ENCODE measurements around the gene DGCR8.

Gene DGCR8

GRCh38 chr22:20061481-20061861 is 18.6 kb upstream of the DGCR8 start:
- H3K4me2 ChIP-seq (ENCODE audit: low read length): no peak overlapping the region
- no peak overlapping the region for H3K9ac ChIP-seq (ENCODE audit: low read length)
- peaks cover 28 to 36% of the 10 kb centered on the region in 2 experiments for H3K36me3 ChIP-seq (ENCODE audit: control insufficient read depth in 1 of 2, insufficient read depth in 2 of 2, low read length in 2 of 2)
- no peak overlapping the region for H2BK12ac ChIP-seq (ENCODE audit: low read length)
- H3K9me3 ChIP-seq (ENCODE audit: insufficient read depth, low read depth, low read length): peaks cover 3% of the 10 kb centered on the region
- H3K27me3 ChIP-seq (ENCODE audit: insufficient read depth, low read length): no peaks in the 10 kb centered on the region
- H3K27ac ChIP-seq (ENCODE audit: low read depth, low read length): no peak overlapping the region
- no peaks in the 10 kb centered on the region for H3K79me2 ChIP-seq (ENCODE audit: control insufficient read depth, insufficient read depth, low read length, poor library complexity)
- no peak overlapping the region for H2BK5ac ChIP-seq (ENCODE audit: low read depth, low read length, poor library complexity)
- no peak overlapping the region for H3K4ac ChIP-seq (ENCODE audit: low read depth, low read length)
- no peak overlapping the region for H2AK5ac ChIP-seq (ENCODE audit: low read length)
- H4K8ac ChIP-seq (ENCODE audit: low read depth, low read length): no peak overlapping the region
- no peak for DNase-seq
- H2BK120ac ChIP-seq (ENCODE audit: insufficient read depth, low read length, poor library complexity): no peak overlapping the region
- no CpG with 5 or more reads among the region's 11 CpGs for WGBS (ENCODE audit: extremely low coverage, insufficient coverage, insufficient read length)
- no peaks in the 10 kb centered on the region for H3K79me1 ChIP-seq (ENCODE audit: low read length)
- H4K12ac ChIP-seq (ENCODE audit: low read depth, low read length): no peak overlapping the region
- no peak overlapping the region for H4K91ac ChIP-seq (ENCODE audit: low read depth, low read length)
- no peak overlapping the region for H3K18ac ChIP-seq (ENCODE audit: low read length)
- H3K14ac ChIP-seq (ENCODE audit: low read length): no peak overlapping the region
- H3K23ac ChIP-seq (ENCODE audit: low read length): no peak overlapping the region
- H3K4me1 ChIP-seq (ENCODE audit: control insufficient read depth in 1 of 2, insufficient read depth in 2 of 2, low read length in 2 of 2): peaks cover 4% of the 10 kb centered on the region in 2 experiments
- H3K4me3 ChIP-seq (ENCODE audit: low read depth, low read length): no peak overlapping the region
- H2AFZ ChIP-seq (ENCODE audit: insufficient read depth, low read length, poor library complexity): no peak overlapping the region

- no peak overlapping the region for H2AFZ ChIP-seq (ENCODE audit: insufficient read depth, low read length, poor library complexity)
- no peak overlapping the region for H3K4me2 ChIP-seq (ENCODE audit: low read length)
- H3K79me1 ChIP-seq (ENCODE audit: low read length): no peaks in the 10 kb centered on the region
Observed at GRCh38 chr22:20062043-20062765, 17.8 kb upstream of the DGCR8 start.

DNA sequence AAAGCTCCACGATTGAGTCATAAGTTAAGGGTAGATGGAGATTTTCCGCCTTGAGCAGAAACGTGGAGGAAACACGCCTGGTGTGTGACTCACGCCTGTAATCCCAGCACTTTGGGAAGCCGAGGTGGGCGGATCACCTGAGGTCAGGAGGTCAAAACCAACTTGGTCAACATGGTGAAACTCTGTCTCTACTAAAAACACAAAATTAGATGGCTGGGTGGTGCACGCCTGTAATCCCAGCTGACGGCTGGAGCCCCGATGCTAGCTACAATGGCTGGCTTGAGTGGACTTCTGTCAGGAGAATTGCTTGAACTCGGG is 17.3 kb upstream of the DGCR8 start:
- no CpG with 5 or more reads among the region's 11 CpGs for WGBS (ENCODE audit: extremely low coverage, insufficient coverage, insufficient read length)
- Histone ChIP-seq H4K12ac (ENCODE audit: low read depth, low read length) (no peak overlapping the region), H3K4ac (ENCODE audit: low read depth, low read length) (no peak overlapping the region), H3K9ac (ENCODE audit: low read length) (no peak overlapping the region), H3K79me2 (ENCODE audit: control insufficient read depth, insufficient read depth, low read length, poor library complexity) (no peaks in the 10 kb centered on the region), H3K79me1 (ENCODE audit: low read length) (no peaks in the 10 kb centered on the region), H4K8ac (ENCODE audit: low read depth, low read length) (no peak overlapping the region), H3K4me2 (ENCODE audit: low read length) (no peak overlapping the region), H2AK5ac (ENCODE audit: low read length) (no peak overlapping the region), H3K23ac (ENCODE audit: low read length) (no peak overlapping the region), H2BK5ac (ENCODE audit: low read depth, low read length, poor library complexity) (no peak overlapping the region), H3K36me3 (ENCODE audit: control insufficient read depth in 1 of 2, insufficient read depth in 2 of 2, low read length in 2 of 2) (peaks cover 19 to 27% of the 10 kb centered on the region in 2 experiments), H3K9me3 (ENCODE audit: insufficient read depth, low read depth, low read length) (peaks cover 3% of the 10 kb centered on the region), H2AFZ (ENCODE audit: insufficient read depth, low read length, poor library complexity) (no peak overlapping the region), H3K14ac (ENCODE audit: low read length) (no peak overlapping the region), H3K18ac (ENCODE audit: low read length) (no peak overlapping the region), H3K4me3 (ENCODE audit: low read depth, low read length) (no peak overlapping the region), H4K91ac (ENCODE audit: low read depth, low read length) (no peak overlapping the region), H2BK120ac (ENCODE audit: insufficient read depth, low read length, poor library complexity) (no peak overlapping the region), H3K27me3 (ENCODE audit: insufficient read depth, low read length) (no peaks in the 10 kb centered on the region), H3K4me1 (ENCODE audit: control insufficient read depth in 1 of 2, insufficient read depth in 2 of 2, low read length in 2 of 2) (peaks cover 4% of the 10 kb centered on the region in 2 experiments), H2BK12ac (ENCODE audit: low read length) (no peak overlapping the region), H3K27ac (ENCODE audit: low read depth, low read length) (no peak overlapping the region)
- DNase-seq: peak; percentile 62 to 65

More at GRCh38 chr22:20062043-20062765, 17.8 kb upstream of the DGCR8 start:
- no peak overlapping the region for H3K27ac ChIP-seq (ENCODE audit: low read depth, low read length)
- H3K9me3 ChIP-seq (ENCODE audit: insufficient read depth, low read depth, low read length): peaks cover 3% of the 10 kb centered on the region
- no peak overlapping the region for H4K12ac ChIP-seq (ENCODE audit: low read depth, low read length)
- H3K79me2 ChIP-seq (ENCODE audit: control insufficient read depth, insufficient read depth, low read length, poor library complexity): no peaks in the 10 kb centered on the region
- H3K23ac ChIP-seq (ENCODE audit: low read length): no peak overlapping the region
- no peaks in the 10 kb centered on the region for H3K27me3 ChIP-seq (ENCODE audit: insufficient read depth, low read length)
- no peak for DNase-seq
- H4K91ac ChIP-seq (ENCODE audit: low read depth, low read length): no peak overlapping the region
- no CpG with 5 or more reads among the region's 18 CpGs for WGBS (ENCODE audit: extremely low coverage, insufficient coverage, insufficient read length)
- H2BK5ac ChIP-seq (ENCODE audit: low read depth, low read length, poor library complexity): no peak overlapping the region
- H3K18ac ChIP-seq (ENCODE audit: low read length): no peak overlapping the region
- no peak overlapping the region for H2AK5ac ChIP-seq (ENCODE audit: low read length)
- H3K36me3 ChIP-seq (ENCODE audit: control insufficient read depth in 1 of 2, insufficient read depth in 2 of 2, low read length in 2 of 2): peaks cover 22 to 30% of the 10 kb centered on the region in 2 experiments
- H3K14ac ChIP-seq (ENCODE audit: low read length): no peak overlapping the region
- H3K4me3 ChIP-seq (ENCODE audit: low read depth, low read length): no peak overlapping the region
- H3K4ac ChIP-seq (ENCODE audit: low read depth, low read length): no peak overlapping the region
- H2BK120ac ChIP-seq (ENCODE audit: insufficient read depth, low read length, poor library complexity): no peak overlapping the region
- no peak overlapping the region for H4K8ac ChIP-seq (ENCODE audit: low read depth, low read length)
- no peak overlapping the region for H2BK12ac ChIP-seq (ENCODE audit: low read length)
- peaks cover 4% of the 10 kb centered on the region in 2 experiments for H3K4me1 ChIP-seq (ENCODE audit: control insufficient read depth in 1 of 2, insufficient read depth in 2 of 2, low read length in 2 of 2)
- H3K9ac ChIP-seq (ENCODE audit: low read length): no peak overlapping the region

DNA sequence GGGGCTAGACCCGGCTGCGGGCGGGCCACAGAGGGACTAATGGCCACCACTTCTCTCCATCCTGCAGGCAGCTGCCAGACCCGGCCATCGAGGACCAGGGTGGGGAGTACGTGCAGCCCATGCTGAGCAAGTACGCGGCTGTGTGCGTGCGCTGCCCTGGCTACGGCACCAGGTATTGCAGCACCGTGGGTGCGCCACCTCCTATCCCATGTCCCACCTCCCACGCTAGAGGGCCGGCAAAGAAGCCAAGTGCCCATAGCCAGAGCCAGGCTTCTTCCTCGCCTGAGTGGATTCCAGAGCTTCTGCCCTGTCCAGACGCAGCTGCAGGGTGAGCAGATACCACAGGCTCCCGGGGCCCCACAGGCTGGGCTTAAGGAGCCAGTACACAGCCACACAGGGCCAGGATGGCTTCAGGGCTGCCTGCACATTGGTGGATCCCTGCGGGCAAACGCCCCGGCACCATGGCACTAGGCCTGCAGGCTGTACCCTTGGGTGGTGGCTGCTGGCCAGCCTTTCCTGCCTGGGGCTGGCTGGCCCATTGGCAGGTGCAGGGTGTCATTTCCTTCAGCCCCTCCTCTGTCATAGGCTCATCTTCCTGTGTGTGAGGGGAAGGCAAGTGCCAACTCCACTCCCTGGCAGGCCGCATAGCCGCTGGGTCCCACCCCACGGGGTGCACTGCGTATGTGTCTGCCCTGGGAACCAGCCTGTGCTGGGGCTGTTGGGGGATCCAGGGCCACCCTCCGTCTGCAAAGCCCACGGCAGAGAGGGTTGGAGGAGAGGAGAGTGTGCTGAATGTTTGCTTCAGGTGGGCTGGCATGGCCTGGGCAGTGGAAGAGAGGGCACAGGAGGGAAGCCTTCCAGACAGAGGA is 16.5 kb upstream of the DGCR8 start:
- Histone ChIP-seq H3K4ac (ENCODE audit: low read depth, low read length) (no peak overlapping the region), H3K36me3 (ENCODE audit: control insufficient read depth in 1 of 2, insufficient read depth in 2 of 2, low read length in 2 of 2) (peaks cover 19 to 27% of the 10 kb centered on the region in 2 experiments), H3K4me3 (ENCODE audit: low read depth, low read length) (no peak overlapping the region)

More for the DNA sequence above, 16.5 kb upstream of the DGCR8 start:
- Histone ChIP-seq H3K79me1 (ENCODE audit: low read length) (no peaks in the 10 kb centered on the region), H2AK5ac (ENCODE audit: low read length) (no peak overlapping the region), H3K14ac (ENCODE audit: low read length) (no peak overlapping the region), H3K9me3 (ENCODE audit: insufficient read depth, low read depth, low read length) (peaks cover 3% of the 10 kb centered on the region), H2BK12ac (ENCODE audit: low read length) (no peak overlapping the region), H3K4me1 (ENCODE audit: control insufficient read depth in 1 of 2, insufficient read depth in 2 of 2, low read length in 2 of 2) (peaks cover 4% of the 10 kb centered on the region in 2 experiments), H3K27me3 (ENCODE audit: insufficient read depth, low read length) (no peaks in the 10 kb centered on the region), H3K23ac (ENCODE audit: low read length) (no peak overlapping the region), H4K91ac (ENCODE audit: low read depth, low read length) (no peak overlapping the region), H2BK120ac (ENCODE audit: insufficient read depth, low read length, poor library complexity) (no peak overlapping the region), H2AFZ (ENCODE audit: insufficient read depth, low read length, poor library complexity) (no peak overlapping the region), H4K8ac (ENCODE audit: low read depth, low read length) (no peak overlapping the region), H3K4me2 (ENCODE audit: low read length) (no peak overlapping the region), H2BK5ac (ENCODE audit: low read depth, low read length, poor library complexity) (no peak overlapping the region), H3K9ac (ENCODE audit: low read length) (no peak overlapping the region), H3K27ac (ENCODE audit: low read depth, low read length) (no peak overlapping the region), H3K18ac (ENCODE audit: low read length) (no peak overlapping the region), H3K79me2 (ENCODE audit: control insufficient read depth, insufficient read depth, low read length, poor library complexity) (no peaks in the 10 kb centered on the region), H4K12ac (ENCODE audit: low read depth, low read length) (no peak overlapping the region)
- no CpG with 5 or more reads among the region's 27 CpGs for WGBS (ENCODE audit: extremely low coverage, insufficient coverage, insufficient read length)
- DNase-seq: no peak
